Adrenal gland (tissue), 5 donors: ENCODE data around the gene KIAA1191.

ENCODE experiments used
- CTCF ChIP-seq, 6 experiments: fragments of 450-650 bp in 4 of 6; fragments of 200-600 bp in 2 of 6; sonication (generic) in 1 of 6; IDR thresholded peaks; 1 replicate in 5 of 6; 2 replicates in 1 of 6; pipeline versions ENCODE4 v1.5.1 to v1.8.0; 2016 to 2021; ENCODE audit warnings: antibody characterized with exemption in 6 of 6, mild to moderate bottlenecking in 2 of 6, moderate library complexity in 1 of 6
- POLR2A ChIP-seq, 2 donors: fragments of 450-650 bp; IDR thresholded peaks; one replicate each; pipeline ENCODE4 v1.6.1; 2017; ENCODE audit warnings: antibody characterized with exemption in 2 of 2, mild to moderate bottlenecking in 2 of 2, moderate library complexity in 1 of 2
- donor health status: DM: no; HTN: no; CAD: no.

- TF ChIP-seq CTCF (IDR thresholded peaks at IDR 0.05) (no peak), POLR2A (IDR thresholded peaks at IDR 0.05) (no peak)
Observed at GRCh38 chr5:176381979-176382378, 20.4 kb upstream of the KIAA1191 start.
